Bladder microvascular endothelial cell (primary cell): ENCODE data around the gene ZIM2. TPM values are rescaled to one million over a fixed set of nuclear protein-coding genes. Genes with fewer than 3 reads are reported as not detected.

Experiments used
- total RNA-seq: library from RNA; depleted of rRNA; stranded (reverse); fragments of >200 nt; gene quantifications from 2 replicates; pipeline ENCODE4 v1.2.3, GENCODE V29; 2014

Gene ZIM2
- total RNA-seq, result not detected in 2 replicates

DNA sequence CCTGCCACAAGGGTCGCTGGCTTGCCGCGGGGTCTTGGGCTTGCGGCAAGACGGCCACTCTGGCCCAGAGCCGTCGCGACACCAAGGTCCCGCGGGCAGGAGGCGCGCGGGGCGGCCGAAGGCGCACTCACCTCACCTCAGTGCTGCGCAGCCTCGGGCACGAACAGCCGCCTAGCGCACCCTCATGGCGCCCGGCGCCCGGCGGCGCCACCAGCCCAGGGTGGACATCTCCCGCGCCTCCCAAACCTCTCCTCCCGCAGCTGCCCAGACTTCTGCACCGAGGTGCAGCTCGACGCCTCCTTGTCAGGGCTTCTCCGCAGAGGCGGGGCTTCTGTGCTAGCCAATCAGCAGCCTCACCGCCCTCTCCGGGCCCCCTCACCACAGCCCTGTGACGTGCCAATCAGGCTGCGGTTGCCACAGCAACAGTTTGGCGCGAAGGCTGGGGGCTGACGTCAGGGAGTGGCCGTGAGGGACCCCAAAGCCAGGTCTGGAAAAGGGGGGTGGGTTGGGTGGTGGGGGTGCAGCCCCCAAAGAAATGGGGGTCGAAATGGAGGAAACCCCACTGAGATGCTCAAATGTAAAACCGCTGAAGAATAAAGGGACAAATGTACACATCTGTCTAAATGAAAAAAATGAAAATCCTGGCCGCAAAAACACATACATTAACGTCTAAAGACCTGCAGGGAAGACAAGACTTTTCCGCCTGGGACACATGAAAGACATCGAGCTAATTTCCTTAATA is at the start of gene ZIM2, which contains the start of gene PEG3:
Gene ZIM2 (minus strand): TSS at position 276 of the 742 bp plus-strand sequence. CDS start 16,449 bp downstream, outside the sequence.
Gene PEG3 (minus strand): TSS at position 276 of the 742 bp plus-strand sequence. CDS start 16,071 bp downstream, outside the sequence.

Other genes with a start within 250 kb of the ZIM2 start
- 10.8 and 25.5 TPM in 2 replicates for gene ZNF71, start 245.4 kb downstream of the ZIM2 start, total RNA-seq
- 0.16 and 0.63 TPM in 2 replicates for gene SMIM17, start 197.6 kb downstream of the ZIM2 start, total RNA-seq
- 0.16 and 0.38 TPM in 2 replicates for gene ZNF835, start 169.0 kb downstream of the ZIM2 start, total RNA-seq
- 0.32 and 0.76 TPM in 2 replicates for gene PEG3, start within 50 bp of the ZIM2 start, total RNA-seq